Measurements from ENCODE around the gene CYTH4.

- TF ChIP-seq EZH2 (IDR thresholded peaks at IDR 0.05) (no peak), POLR2AphosphoS5 (IDR thresholded peaks at IDR 0.05; ENCODE audit: borderline replicate concordance, low read depth, low read length) (no peak), FOXP2 (optimal IDR thresholded peaks at IDR 0.05; ENCODE audit: control extremely low read depth, extremely low read length, insufficient read depth) (no peak)
These were observed 15.1 kb upstream of the CYTH4 start for GRCh38 chr22:37267135-37267587.
